ENCODE results near the gene IDH3G. TPM values are rescaled to one million over a fixed set of nuclear protein-coding genes. Genes with fewer than 3 reads are reported as not detected.

Gene IDH3G
- total RNA-seq, 6 experiments from 2014 or later: 60.2 to 67.1 (median 62.8) TPM

- TF ChIP-seq CTCF (IDR thresholded peaks at IDR 0.05): no peak
- H3K4me1 Mint-ChIP-seq (ENCODE audit: low read depth): peaks cover 7% of the 10 kb centered on the region
- peaks cover 4% of the 10 kb centered on the region for H3K27me3 Mint-ChIP-seq (ENCODE audit: insufficient read depth)
- no peak overlapping the region for H3K27ac Mint-ChIP-seq
- no peak for DNase-seq
- no peaks in the 10 kb centered on the region for H3K9me3 Mint-ChIP-seq
- no peaks in the 10 kb centered on the region for H3K36me3 Mint-ChIP-seq (ENCODE audit: low read depth)
- H3K4me3 Mint-ChIP-seq: no peak overlapping the region
These were observed 10.7 kb downstream of the IDH3G start for GRCh38 chrX:153783378-153784013.

GRCh38 chrX:153782871-153783270, 11.3 kb downstream of the IDH3G start:
- peaks cover 4% of the 10 kb centered on the region for H3K27me3 Mint-ChIP-seq (ENCODE audit: insufficient read depth)
- H3K4me3 Mint-ChIP-seq: no peak overlapping the region
- DNase-seq: no peak
- TF ChIP-seq CTCF (IDR thresholded peaks at IDR 0.05): no peak
- H3K4me1 Mint-ChIP-seq (ENCODE audit: low read depth): peaks cover 7% of the 10 kb centered on the region
- H3K9me3 Mint-ChIP-seq: no peaks in the 10 kb centered on the region
- no peaks in the 10 kb centered on the region for H3K36me3 Mint-ChIP-seq (ENCODE audit: low read depth)
- no peak overlapping the region for H3K27ac Mint-ChIP-seq

DNA sequence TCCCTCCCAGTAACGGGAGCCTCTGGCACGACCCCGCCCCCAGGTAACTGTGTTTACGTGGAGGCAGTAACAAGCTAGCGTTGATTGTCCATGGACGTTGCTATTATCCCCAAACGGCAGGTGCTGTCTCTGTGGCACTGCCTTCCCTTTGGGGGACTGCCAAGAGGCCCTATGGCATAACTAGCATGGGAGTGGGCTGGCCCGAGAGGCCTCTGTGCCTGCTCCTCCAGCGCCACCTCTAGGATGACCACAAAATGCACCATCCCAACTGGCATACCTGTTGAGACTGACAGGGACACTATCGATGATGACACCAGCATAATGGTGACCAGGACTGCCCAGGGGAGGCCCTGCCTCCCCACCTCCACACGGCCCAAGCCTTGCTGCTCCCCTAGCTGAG, 11.9 kb downstream of the IDH3G start:
- no peak for TF ChIP-seq CTCF (IDR thresholded peaks at IDR 0.05)
- DNase-seq: no peak
- no peak overlapping the region for H3K27ac Mint-ChIP-seq
- H3K36me3 Mint-ChIP-seq (ENCODE audit: low read depth): no peaks in the 10 kb centered on the region
- peaks cover 7% of the 10 kb centered on the region for H3K4me1 Mint-ChIP-seq (ENCODE audit: low read depth)
- H3K9me3 Mint-ChIP-seq: no peaks in the 10 kb centered on the region
- no peak overlapping the region for H3K4me3 Mint-ChIP-seq
- peaks cover 4% of the 10 kb centered on the region for H3K27me3 Mint-ChIP-seq (ENCODE audit: insufficient read depth)

- no peak for DNase-seq
- no peak for TF ChIP-seq CTCF (IDR thresholded peaks at IDR 0.05)
- H3K4me3 Mint-ChIP-seq: no peak overlapping the region
- H3K27me3 Mint-ChIP-seq (ENCODE audit: insufficient read depth): peaks cover 4% of the 10 kb centered on the region
- H3K9me3 Mint-ChIP-seq: no peaks in the 10 kb centered on the region
- no peak overlapping the region for H3K27ac Mint-ChIP-seq
- peaks cover 7% of the 10 kb centered on the region for H3K4me1 Mint-ChIP-seq (ENCODE audit: low read depth)
- H3K36me3 Mint-ChIP-seq (ENCODE audit: low read depth): no peaks in the 10 kb centered on the region
These were observed 12.6 kb downstream of the IDH3G start for GRCh38 chrX:153781428-153782047.

DNA sequence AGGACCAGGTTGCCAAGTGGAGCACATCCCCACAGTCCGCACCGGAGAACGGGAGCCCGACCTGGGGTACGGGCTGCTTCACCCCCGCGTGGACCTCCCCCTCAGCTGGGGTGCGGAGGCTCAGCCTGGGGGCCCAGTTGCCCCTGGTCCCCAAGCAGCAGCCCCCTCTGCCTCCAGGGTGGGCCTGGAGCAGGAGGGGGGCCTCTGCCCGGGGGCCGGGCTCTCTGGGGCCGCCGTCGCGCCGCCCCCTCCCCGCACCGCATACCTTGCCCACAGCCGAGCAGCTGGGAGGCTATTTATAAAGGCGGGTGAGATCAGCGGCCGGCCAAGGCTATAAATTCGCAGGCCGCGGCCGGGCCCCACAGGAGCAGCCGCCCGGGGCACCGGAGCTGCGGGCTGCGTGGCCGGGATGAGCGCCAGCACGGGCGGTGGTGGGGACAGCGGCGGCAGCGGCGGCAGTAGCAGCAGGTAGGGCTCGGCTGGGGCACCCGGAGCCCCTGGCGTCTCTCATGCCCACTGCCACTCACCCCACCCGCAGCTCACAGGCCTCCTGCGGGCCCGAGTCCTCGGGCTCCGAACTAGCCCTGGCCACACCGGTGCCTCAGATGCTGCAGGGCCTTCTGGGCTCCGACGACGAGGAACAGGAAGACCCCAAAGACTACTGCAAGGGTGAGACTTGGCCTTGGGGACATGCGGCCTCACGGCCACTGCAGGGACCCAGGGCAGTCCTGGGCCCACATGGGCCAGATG, 13.3 kb downstream of the IDH3G start, which contains the start of gene SRPK3:
TSS of gene SRPK3 (plus strand) at position 364 of the 750 bp plus-strand sequence. CDS start at position 410, 46 bp downstream.
- Mint-ChIP-seq H3K4me1 (ENCODE audit: low read depth) (peaks cover 7% of the 10 kb centered on the region), H3K36me3 (ENCODE audit: low read depth) (no peaks in the 10 kb centered on the region), H3K27ac (peak within 1 kb of the TSS; percentile 24; the same call in 1 of the 2 replicates), H3K27me3 (ENCODE audit: insufficient read depth) (peaks cover 4% of the 10 kb centered on the region), H3K4me3 (no peak within 1 kb of the TSS), H3K9me3 (no peaks in the 10 kb centered on the region)
- no peak for TF ChIP-seq CTCF (IDR thresholded peaks at IDR 0.05)
- no peak for DNase-seq
